SU-DHL-6 (cell line): ENCODE measurements around the gene PHLPP2.

ENCODE experiments used
- EZH2phosphoT487 ChIP-seq: fragments of 200-600 bp; sonication (generic), shearing (Covaris generic); conservative IDR thresholded peaks from 2 replicates; pipeline ENCODE4 v1.6.1; 2018; ENCODE audit warnings: mild to moderate bottlenecking, antibody characterized with exemption, low read length, moderate library complexity, mixed read lengths
- TF ChIP-seq, protein P1 (sequence below): fragments of 200-600 bp; sonication (generic); IDR thresholded peaks from one replicate; pipeline ENCODE4 v1.5.1; 2017; ENCODE audit warnings: antibody characterized with exemption, mild to moderate bottlenecking, low read length, moderate library complexity; ENCODE audit not compliant: insufficient read depth, poor library complexity, severe bottlenecking

DNA sequence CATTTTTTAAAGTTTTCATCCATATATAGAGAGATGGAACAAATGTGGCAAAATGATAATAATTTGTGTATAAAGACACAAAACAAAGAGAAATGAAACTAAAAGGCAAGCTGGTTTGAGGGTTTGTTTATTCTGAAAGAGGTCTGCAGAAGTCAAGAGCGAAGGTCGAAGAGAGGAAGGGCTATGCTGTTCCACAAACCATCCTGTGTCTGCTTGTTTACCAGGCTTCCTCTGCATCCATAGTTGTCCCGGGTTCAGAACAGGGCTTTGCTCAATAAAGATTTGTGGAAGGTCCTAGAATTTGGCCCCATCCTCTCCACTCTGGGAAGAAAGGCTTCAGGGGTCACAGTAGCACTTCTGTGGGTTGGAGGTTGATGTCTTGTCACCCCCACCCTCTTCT, 100.9 kb downstream of the PHLPP2 start:
- TF ChIP-seq, protein P1, sequence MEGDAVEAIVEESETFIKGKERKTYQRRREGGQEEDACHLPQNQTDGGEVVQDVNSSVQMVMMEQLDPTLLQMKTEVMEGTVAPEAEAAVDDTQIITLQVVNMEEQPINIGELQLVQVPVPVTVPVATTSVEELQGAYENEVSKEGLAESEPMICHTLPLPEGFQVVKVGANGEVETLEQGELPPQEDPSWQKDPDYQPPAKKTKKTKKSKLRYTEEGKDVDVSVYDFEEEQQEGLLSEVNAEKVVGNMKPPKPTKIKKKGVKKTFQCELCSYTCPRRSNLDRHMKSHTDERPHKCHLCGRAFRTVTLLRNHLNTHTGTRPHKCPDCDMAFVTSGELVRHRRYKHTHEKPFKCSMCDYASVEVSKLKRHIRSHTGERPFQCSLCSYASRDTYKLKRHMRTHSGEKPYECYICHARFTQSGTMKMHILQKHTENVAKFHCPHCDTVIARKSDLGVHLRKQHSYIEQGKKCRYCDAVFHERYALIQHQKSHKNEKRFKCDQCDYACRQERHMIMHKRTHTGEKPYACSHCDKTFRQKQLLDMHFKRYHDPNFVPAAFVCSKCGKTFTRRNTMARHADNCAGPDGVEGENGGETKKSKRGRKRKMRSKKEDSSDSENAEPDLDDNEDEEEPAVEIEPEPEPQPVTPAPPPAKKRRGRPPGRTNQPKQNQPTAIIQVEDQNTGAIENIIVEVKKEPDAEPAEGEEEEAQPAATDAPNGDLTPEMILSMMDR, result no peak
- TF ChIP-seq EZH2phosphoT487, result no peak
